Renal cortical epithelial cell (primary cell): ENCODE data around the gene DDR2. TPM values are rescaled to one million over a fixed set of nuclear protein-coding genes. Genes with fewer than 3 reads are reported as not detected.

Experiments used
- DNase-seq: peaks from one replicate; pipeline ENCODE4 v3.0.0-alpha.2; 2011; ENCODE audit warnings: low read depth
- total RNA-seq: library from RNA; depleted of rRNA; stranded (reverse); fragments of >200 nt; gene quantifications from 2 replicates; pipeline ENCODE4 v1.2.3, GENCODE V29; 2014

DDR2 gene
- total RNA-seq, 1 donor from 2014 or later: 1.7 TPM

DNA sequence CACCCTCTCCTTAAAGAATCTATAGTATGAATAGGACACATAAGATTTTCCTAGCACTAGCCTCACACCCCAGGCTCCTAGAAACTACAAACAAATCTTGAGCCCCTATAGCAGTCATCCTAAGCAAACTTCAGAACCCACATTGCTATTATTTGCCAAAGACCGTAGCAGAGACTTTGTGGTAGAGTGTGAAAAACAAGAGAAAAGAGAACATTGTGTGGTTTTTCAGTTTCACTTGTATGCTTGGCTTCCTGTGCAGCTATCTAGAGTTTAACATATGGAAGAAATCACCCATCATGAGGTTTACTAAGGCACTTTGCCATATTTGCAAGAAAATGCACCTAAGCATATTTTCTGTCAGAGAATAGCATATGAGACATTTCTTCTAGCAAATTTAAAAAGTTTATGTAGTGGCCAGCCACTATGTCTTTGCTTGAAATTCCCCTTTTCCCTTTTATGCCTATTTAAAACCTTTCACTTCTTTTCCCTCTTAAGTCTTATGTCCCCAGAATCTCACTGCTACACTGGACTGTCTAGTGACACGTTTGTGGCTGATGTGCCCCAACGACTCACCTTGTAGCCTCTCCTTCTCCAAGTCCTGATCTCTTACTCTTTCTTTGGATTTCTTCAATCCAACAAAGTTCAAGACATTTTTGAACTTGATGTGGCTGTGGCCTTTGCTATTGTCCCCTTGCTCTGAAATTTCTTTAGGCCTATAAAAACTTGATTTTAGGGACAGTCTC lies 203.1 kb downstream of the DDR2 start:
- DNase-seq: no peak

Other genes starting within 250 kb of the DDR2 start
- not detected in 2 replicates for gene SH2D1B, start 220.3 kb upstream of the DDR2 start, total RNA-seq
- 83.6 and 108 TPM in 2 replicates for gene UHMK1, start 134.6 kb upstream of the DDR2 start, total RNA-seq
- 55.3 and 155 TPM in 2 replicates for gene UAP1, start 70.7 kb upstream of the DDR2 start, total RNA-seq
- gene HSD17B7, start 158.2 kb downstream of the DDR2 start, total RNA-seq: 16.6 and 35.6 TPM in 2 replicates
- gene CCDC190, start 228.7 kb downstream of the DDR2 start, total RNA-seq: not detected in 2 replicates